GM12873 (cell line): ENCODE data around the gene NFIL3.

Source experiments
- CTCF ChIP-seq: IDR thresholded peaks from 2 replicates; pipeline ENCODE4 v1.5.1; 2012; ENCODE audit warnings: low read depth, mild to moderate bottlenecking, moderate library complexity, low read length, control low read depth; ENCODE audit not compliant: insufficient read depth; ENCODE audit errors: missing control alignments

Gene NFIL3

GRCh38 chr9:91420501-91421127 is 3.0 kb downstream of the NFIL3 start:
- no peak for TF ChIP-seq CTCF

GRCh38 chr9:91419222-91420191 is 4.1 kb downstream of the NFIL3 start:
- TF ChIP-seq CTCF = no peak

GRCh38 chr9:91418215-91418610 is 5.4 kb downstream of the NFIL3 start:
- TF ChIP-seq CTCF = no peak

GRCh38 chr9:91417602-91418214 is 5.9 kb downstream of the NFIL3 start:
- TF ChIP-seq CTCF = no peak

GRCh38 chr9:91416096-91416712 is 7.4 kb downstream of the NFIL3 start:
- TF ChIP-seq CTCF = no peak

- no peak for TF ChIP-seq CTCF
Observed at GRCh38 chr9:91415290-91415689, 8.3 kb downstream of the NFIL3 start.

- TF ChIP-seq CTCF = no peak
Observed at GRCh38 chr9:91412941-91413340, 10.7 kb downstream of the NFIL3 start.
